Measurements from ENCODE around the gene PRR19. TPM values are rescaled to one million over a fixed set of nuclear protein-coding genes. Genes with fewer than 3 reads are reported as not detected.

The PRR19 gene
- total RNA-seq, 6 donors from 2014 or later = 0.40 to 1.4 (median 0.61) TPM; not detected in 3

DNA sequence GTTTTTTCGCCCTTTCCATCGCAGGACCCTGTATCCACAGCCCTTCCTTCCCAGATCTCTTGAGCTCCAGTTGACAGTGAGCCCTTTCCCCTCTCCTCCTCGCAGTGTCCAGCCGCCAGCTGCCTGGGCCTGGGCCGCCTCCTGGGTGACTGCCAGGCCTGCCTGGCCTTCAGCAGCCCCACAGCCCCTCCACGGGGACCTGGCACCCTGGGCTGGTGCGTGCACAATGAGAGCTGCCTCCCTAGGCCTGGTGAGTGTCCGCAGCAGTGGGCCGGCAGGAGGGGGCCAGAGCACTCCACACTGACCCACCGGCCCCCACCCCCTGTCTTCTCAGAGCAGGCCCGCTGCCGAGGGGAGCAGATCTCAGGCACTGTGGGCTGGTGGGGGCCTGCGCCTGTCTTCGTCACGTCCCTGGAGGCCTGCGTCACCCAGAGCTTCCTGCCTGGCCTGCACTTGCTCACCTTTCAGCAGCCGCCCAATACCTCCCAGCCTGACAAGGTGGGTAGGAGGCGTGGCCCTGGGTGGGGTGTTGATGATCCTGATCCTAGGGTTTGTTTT, 42.5 kb downstream of the PRR19 start:
- Histone ChIP-seq H3K4me1 (no peaks in the 10 kb centered on the region), H3K9me3 (no peaks in the 10 kb centered on the region), H3K36me3 (peaks cover 0 to 34% (median 13%) of the 10 kb centered on the region in 4 donors), H3K27ac (no peak overlapping the region), H3K4me3 (no peak overlapping the region), H3K27me3 (no peaks in the 10 kb centered on the region)
- ATAC-seq (ENCODE audit: low FRiP score in 2 of 2) (peak in 1 of 2 donors; percentile 28), DNase-seq (peak in 1 of 2 donors; percentile 71)
- TF ChIP-seq POLR2AphosphoS5 (IDR thresholded peaks at IDR 0.05) (no peak), CTCF (IDR thresholded peaks at IDR 0.05) (no peak), EP300 (IDR thresholded peaks at IDR 0.05) (no peak), POLR2A (IDR thresholded peaks at IDR 0.05) (no peak)
- 91 to 95% methylated on average over 13 to 17 of the region's 18 CpGs for WGBS, 2 donors

DNA sequence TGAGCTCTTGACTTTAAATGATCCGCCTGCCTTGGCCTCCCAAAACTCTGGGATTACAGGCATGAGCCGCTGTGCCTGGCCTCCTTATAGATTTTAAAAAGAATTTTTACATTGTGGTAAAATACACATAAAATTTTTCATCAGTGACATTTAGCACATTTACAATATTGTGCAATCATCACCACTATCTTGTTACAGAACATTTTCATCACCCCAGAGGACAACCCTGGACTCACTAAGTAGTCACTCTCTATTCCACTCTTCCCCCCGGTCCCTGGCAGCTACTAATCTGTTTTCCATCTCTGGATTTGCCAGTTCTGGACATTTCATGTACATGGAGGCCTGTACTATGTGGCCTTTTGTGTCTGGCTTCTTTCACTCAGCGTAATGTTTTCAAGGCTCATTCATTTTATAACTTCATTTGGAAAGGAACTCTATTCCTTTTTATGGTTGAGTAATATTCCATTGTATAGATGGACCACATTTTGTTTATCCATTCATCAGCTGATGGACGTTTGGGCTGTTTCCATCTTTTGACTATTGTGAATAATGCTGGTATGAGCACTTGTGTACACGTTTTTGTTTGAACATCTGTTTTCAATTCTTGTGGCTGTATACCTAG, 43.4 kb downstream of the PRR19 start:
- peaks cover 0 to 31% (median 13%) of the 10 kb centered on the region in 4 donors for H3K36me3 ChIP-seq

GRCh38 chr19:42348211-42348610, 46.3 kb downstream of the PRR19 start:
- H3K36me3 ChIP-seq = peaks cover 1 to 37% (median 23%) of the 10 kb centered on the region in 4 donors

More for the DNA sequence above, 43.4 kb downstream of the PRR19 start:
- WGBS, 2 donors = 84 to 87% methylated on average over 6 of the region's 6 CpGs
- Histone ChIP-seq H3K4me1 (no peaks in the 10 kb centered on the region), H3K4me3 (no peak overlapping the region), H3K27ac (no peak overlapping the region), H3K27me3 (no peaks in the 10 kb centered on the region), H3K9me3 (no peaks in the 10 kb centered on the region)
- ATAC-seq (ENCODE audit: low FRiP score in 2 of 2) (no peak), DNase-seq (no peak)
- TF ChIP-seq POLR2A (IDR thresholded peaks at IDR 0.05) (no peak), POLR2AphosphoS5 (IDR thresholded peaks at IDR 0.05) (no peak), EP300 (IDR thresholded peaks at IDR 0.05) (no peak), CTCF (IDR thresholded peaks at IDR 0.05) (no peak)

DNA sequence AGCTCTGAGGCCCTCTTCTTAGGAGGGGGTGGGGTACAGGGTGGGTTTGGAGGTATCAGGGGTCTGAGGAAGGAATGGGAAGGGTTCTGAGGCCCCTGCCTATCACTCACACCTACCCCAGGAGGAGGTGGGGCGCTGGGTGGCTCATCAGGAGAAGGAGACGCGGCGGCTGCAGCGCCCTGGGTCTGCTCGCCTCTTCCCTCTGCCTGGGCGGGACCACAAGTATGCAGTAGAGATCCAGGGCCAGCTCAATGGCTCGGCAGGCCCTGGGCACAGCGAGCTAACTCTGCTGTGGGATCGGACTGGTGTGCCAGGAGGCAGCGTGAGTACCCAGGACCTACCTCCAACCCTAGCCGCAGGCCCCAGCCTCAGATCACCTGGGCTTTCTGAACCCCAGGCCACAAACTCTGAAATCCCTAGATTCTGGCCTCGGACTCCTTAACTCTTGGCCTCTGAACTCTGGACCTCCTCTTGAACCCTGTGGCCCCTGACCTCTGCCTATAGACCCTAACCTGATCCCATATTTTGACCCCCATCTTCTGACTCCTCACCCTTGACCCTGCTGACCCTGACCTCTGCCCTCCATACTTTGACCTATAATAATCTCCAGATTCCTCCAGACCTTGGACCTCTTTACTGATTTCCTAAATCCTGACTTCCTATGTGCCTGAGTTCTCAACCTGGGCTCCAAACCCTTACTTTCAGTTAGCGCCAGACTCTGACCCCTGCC, 47.6 kb downstream of the PRR19 start:
- H3K4me1 ChIP-seq = no peaks in the 10 kb centered on the region
- peaks cover 2 to 49% (median 24%) of the 10 kb centered on the region in 4 donors for H3K36me3 ChIP-seq
- 94 to 96% methylated on average over 10 to 14 of the region's 14 CpGs for WGBS, 2 donors
- DNase-seq (no peak), ATAC-seq (ENCODE audit: low FRiP score in 2 of 2) (no peak)
- no peak overlapping the region for H3K4me3 ChIP-seq
- no peak for TF ChIP-seq CTCF (IDR thresholded peaks at IDR 0.05)
- TF ChIP-seq POLR2AphosphoS5 (IDR thresholded peaks at IDR 0.05) = no peak
- TF ChIP-seq POLR2A (IDR thresholded peaks at IDR 0.05) = no peak
- no peak for TF ChIP-seq EP300 (IDR thresholded peaks at IDR 0.05)
- no peaks in the 10 kb centered on the region for H3K27me3 ChIP-seq
- no peaks in the 10 kb centered on the region for H3K9me3 ChIP-seq
- no peak overlapping the region for H3K27ac ChIP-seq

More at GRCh38 chr19:42348211-42348610, 46.3 kb downstream of the PRR19 start:
- Histone ChIP-seq H3K9me3 (no peaks in the 10 kb centered on the region), H3K4me3 (no peak overlapping the region), H3K27ac (no peak overlapping the region), H3K4me1 (no peaks in the 10 kb centered on the region), H3K27me3 (no peaks in the 10 kb centered on the region)
- no peak for DNase-seq
- no peak for ATAC-seq (ENCODE audit: low FRiP score in 2 of 2)
- TF ChIP-seq EP300 (IDR thresholded peaks at IDR 0.05) (no peak), CTCF (IDR thresholded peaks at IDR 0.05) (no peak), POLR2A (IDR thresholded peaks at IDR 0.05) (no peak), POLR2AphosphoS5 (IDR thresholded peaks at IDR 0.05) (no peak)
- WGBS, 2 donors = 95 to 98% methylated on average over 11 to 14 of the region's 14 CpGs

Data from upper lobe of left lung (tissue), 6 donors.